ENCODE data around the gene PAIP2B. TPM values are rescaled to one million over a fixed set of nuclear protein-coding genes. Genes with fewer than 3 reads are reported as not detected.

Gene PAIP2B
- total RNA-seq, 4 donors from 2014 or later: 8.6 to 13.2 (median 10.7) TPM

- H3K27ac ChIP-seq: no peak overlapping the region
- 48 to 49% methylated on average over 3 of the region's 3 CpGs for WGBS, 2 donors
- intact Hi-C loops (cut with DNase I): no loop called here
- no peaks in the 10 kb centered on the region for H3K36me3 ChIP-seq
- peak in 3 of 6 experiments; percentile 17 to 49 (median 39) for TF ChIP-seq CTCF (IDR thresholded peaks at IDR 0.05)
- no peak for TF ChIP-seq POLR2A (IDR thresholded peaks at IDR 0.05)
- peak; percentile 56 to 62 for DNase-seq
- H3K4me1 ChIP-seq: peaks cover 0 to 6% of the 10 kb centered on the region in 2 donors
- no peaks in the 10 kb centered on the region for H3K27me3 ChIP-seq
- H3K4me3 ChIP-seq (replicated peaks in 1 of 3): no peak overlapping the region
- no peaks in the 10 kb centered on the region for H3K9me3 ChIP-seq
Observed at GRCh38 chr2:71223767-71224333, 3.1 kb downstream of the PAIP2B start.

DNA sequence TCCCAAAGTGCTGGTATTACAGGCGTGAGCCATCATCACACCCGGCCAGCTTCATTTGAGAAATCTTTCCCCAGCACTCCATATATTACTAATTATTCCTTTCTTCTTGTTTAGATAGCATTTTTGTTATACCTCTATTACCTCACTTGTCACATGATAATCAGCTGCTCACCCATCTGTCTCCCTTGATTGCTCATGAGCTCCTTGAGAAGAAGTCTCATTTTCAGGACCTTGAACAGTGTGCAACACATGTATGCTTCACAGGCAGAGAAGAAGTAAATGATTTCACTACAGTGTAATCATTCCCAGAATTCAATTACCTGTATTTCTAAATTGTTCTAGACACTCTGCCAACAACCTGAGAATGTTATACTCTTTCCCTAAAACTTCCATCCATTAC, 6.2 kb downstream of the PAIP2B start:
- no peaks in the 10 kb centered on the region for H3K4me1 ChIP-seq
- no peaks in the 10 kb centered on the region for H3K36me3 ChIP-seq
- H3K9me3 ChIP-seq: no peaks in the 10 kb centered on the region
- no peak overlapping the region for H3K27ac ChIP-seq
- intact Hi-C loops (cut with DNase I): no loop called here
- no peak for TF ChIP-seq CTCF (IDR thresholded peaks at IDR 0.05)
- TF ChIP-seq POLR2A (IDR thresholded peaks at IDR 0.05): no peak
- 91 to 95% methylated on average over 2 of the region's 2 CpGs for WGBS, 2 donors
- DNase-seq: no peak
- H3K27me3 ChIP-seq: no peaks in the 10 kb centered on the region
- no peak overlapping the region for H3K4me3 ChIP-seq (replicated peaks in 1 of 3)

GRCh38 chr2:71216501-71216900, 10.4 kb downstream of the PAIP2B start:
- TF ChIP-seq POLR2A (IDR thresholded peaks at IDR 0.05): no peak
- TF ChIP-seq CTCF (IDR thresholded peaks at IDR 0.05): no peak
- no peak for DNase-seq
- no peaks in the 10 kb centered on the region for H3K27me3 ChIP-seq
- 85 to 86% methylated on average over 1 of the region's 1 CpG for WGBS, 2 donors
- H3K9me3 ChIP-seq: no peaks in the 10 kb centered on the region
- intact Hi-C loops (cut with DNase I): no loop called here
- no peaks in the 10 kb centered on the region for H3K4me1 ChIP-seq
- H3K4me3 ChIP-seq (replicated peaks in 1 of 3): no peak overlapping the region
- H3K27ac ChIP-seq: no peak overlapping the region
- no peaks in the 10 kb centered on the region for H3K36me3 ChIP-seq

DNA sequence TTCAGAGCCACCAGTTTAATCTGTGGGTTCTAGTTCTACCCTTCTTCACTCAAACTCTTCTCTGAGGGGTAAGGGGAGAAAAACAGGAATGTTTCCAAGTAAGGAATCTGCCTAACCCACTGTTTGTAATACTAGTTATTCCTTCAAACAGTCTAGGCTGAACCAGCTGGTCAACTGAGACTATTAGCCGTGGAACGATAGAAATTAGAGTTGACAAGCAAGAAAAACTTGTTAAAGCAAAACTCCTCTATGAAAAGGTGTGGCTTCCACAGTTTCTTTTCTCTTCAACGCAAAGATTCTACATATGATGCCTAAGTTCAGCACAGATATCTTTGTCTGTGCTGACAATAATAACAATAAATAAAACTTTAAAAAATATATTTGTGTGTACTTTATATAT, 11.5 kb downstream of the PAIP2B start:
- Histone ChIP-seq H3K4me3 (replicated peaks in 1 of 3) (no peak overlapping the region), H3K36me3 (no peaks in the 10 kb centered on the region), H3K4me1 (no peaks in the 10 kb centered on the region), H3K9me3 (no peaks in the 10 kb centered on the region), H3K27me3 (no peaks in the 10 kb centered on the region), H3K27ac (no peak overlapping the region)
- intact Hi-C loops (cut with DNase I): no loop called here
- no peak for TF ChIP-seq POLR2A (IDR thresholded peaks at IDR 0.05)
- no peak for TF ChIP-seq CTCF (IDR thresholded peaks at IDR 0.05)
- 75 to 79% methylated on average over 3 of the region's 3 CpGs for WGBS, 2 donors
- no peak for DNase-seq

DNA sequence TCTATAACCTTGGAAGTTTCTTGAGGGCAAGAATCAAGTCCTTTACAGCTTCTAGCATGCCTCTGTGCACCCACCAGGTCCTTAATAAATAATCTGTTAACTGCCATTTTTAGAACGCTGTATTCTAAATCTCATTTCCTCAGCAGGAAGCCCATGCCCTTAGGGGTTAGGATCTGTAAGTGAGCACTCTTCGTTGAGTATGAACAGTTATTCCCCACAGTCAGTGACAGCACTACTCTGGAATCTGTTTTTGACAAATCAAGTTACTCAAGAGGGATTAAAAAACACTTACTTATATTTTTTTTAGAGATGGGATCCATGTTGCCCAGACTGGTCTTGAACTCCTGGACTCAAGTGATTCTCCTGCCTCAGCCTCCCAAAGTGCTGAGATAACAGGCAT, 14.6 kb downstream of the PAIP2B start:
- H3K4me3 ChIP-seq (replicated peaks in 1 of 3): no peak overlapping the region
- no peaks in the 10 kb centered on the region for H3K36me3 ChIP-seq
- H3K9me3 ChIP-seq: no peaks in the 10 kb centered on the region
- H3K27me3 ChIP-seq: no peaks in the 10 kb centered on the region
- no peaks in the 10 kb centered on the region for H3K4me1 ChIP-seq
- H3K27ac ChIP-seq: no peak overlapping the region
- WGBS, 2 donors: 66 to 87% methylated on average over 2 of the region's 2 CpGs
- intact Hi-C loops (cut with DNase I): no loop called here
- no peak for DNase-seq
- TF ChIP-seq CTCF (IDR thresholded peaks at IDR 0.05) (no peak), POLR2A (IDR thresholded peaks at IDR 0.05) (no peak)
